Vagina (tissue), 2 donors: ENCODE measurements around the gene FRMD1. TPM values are rescaled to one million over a fixed set of nuclear protein-coding genes. Genes with fewer than 3 reads are reported as not detected.

ENCODE experiments used
- DNase-seq, 2 donors: peaks; one replicate each; pipeline ENCODE4 v3.0.0-alpha.2; 2017; ENCODE audit errors: extremely low spot score in 2 of 2
- H3K27ac ChIP-seq: fragments of 200-600 bp; sonication (generic); one replicate; pipeline ENCODE4 v1.5.1; 2019
- H3K27me3 ChIP-seq: fragments of 200-600 bp; sonication (generic); one replicate; pipeline ENCODE4 v1.5.1; 2019
- H3K36me3 ChIP-seq, 2 donors: fragments of 200-600 bp; sonication (generic); one replicate each; pipeline ENCODE4 v1.5.1; 2017 to 2019
- H3K4me1 ChIP-seq: fragments of 200-600 bp; sonication (generic); one replicate; pipeline ENCODE4 v1.5.1; 2019
- H3K4me3 ChIP-seq, 2 donors: fragments of 200-600 bp; sonication (generic); 1 replicate in 1 of 2; 2 replicates in 1 of 2; pipeline ENCODE4 v1.5.1; 2016 to 2019
- H3K9me3 ChIP-seq: fragments of 200-600 bp; sonication (generic); one replicate; pipeline ENCODE4 v1.5.1; 2019
- CTCF ChIP-seq, 3 experiments: fragments of 450-650 bp in 2 of 3; fragments of 200-600 bp in 1 of 3; sonication (generic) in 1 of 3; IDR thresholded peaks; one replicate each; pipeline ENCODE4 v1.5.1; 2017 to 2019; ENCODE audit warnings: antibody characterized with exemption in 3 of 3, mild to moderate bottlenecking in 2 of 3, moderate library complexity in 2 of 3
- POLR2A ChIP-seq, 2 donors: fragments of 450-650 bp; IDR thresholded peaks; one replicate each; pipeline ENCODE4 v1.6.1; 2017; ENCODE audit warnings: antibody characterized with exemption in 2 of 2, mild to moderate bottlenecking in 2 of 2, moderate library complexity in 2 of 2
- POLR2AphosphoS5 ChIP-seq, 2 donors: sonication (generic); formaldehyde crosslinking; IDR thresholded peaks; one replicate each; pipeline ENCODE4 v1.9.0; 2017; ENCODE audit warnings: antibody characterized with exemption in 2 of 2, mild to moderate bottlenecking in 2 of 2, low read depth in 1 of 2; ENCODE audit not compliant: insufficient read depth in 1 of 2
- intact Hi-C: fragments of 100-400 bp; cut with DNase I; formaldehyde crosslinking; loops from one replicate; pipeline ENCODE4 v1.15.1; 2023
- total RNA-seq: library from RNA; depleted of rRNA; stranded (reverse); fragments of >200 nt; gene quantifications from one replicate; pipeline ENCODE4 v1.2.3, GENCODE V29; 2016

The FRMD1 gene
- total RNA-seq, 1 donor from 2014 or later: not detected

- Histone ChIP-seq H3K9me3 (no peaks in the 10 kb centered on the region), H3K27me3 (no peaks in the 10 kb centered on the region), H3K36me3 (no peaks in the 10 kb centered on the region), H3K4me3 (no peak overlapping the region), H3K4me1 (no peaks in the 10 kb centered on the region), H3K27ac (no peak overlapping the region)
- TF ChIP-seq CTCF (IDR thresholded peaks at IDR 0.05) (no peak), POLR2A (IDR thresholded peaks at IDR 0.05) (no peak), POLR2AphosphoS5 (IDR thresholded peaks at IDR 0.05; ENCODE audit: insufficient read depth in 1 of 2, low read depth in 1 of 2) (no peak)
- intact Hi-C loops: no loop called here
- peak; percentile 37 to 61 for DNase-seq
These were observed 62.1 kb downstream of the FRMD1 start for GRCh38 chr6:168016721-168017525.

GRCh38 chr6:168016176-168016620 lies 62.8 kb downstream of the FRMD1 start:
- no peak overlapping the region for H3K4me3 ChIP-seq
- no peak overlapping the region for H3K27ac ChIP-seq
- H3K9me3 ChIP-seq: no peaks in the 10 kb centered on the region
- H3K36me3 ChIP-seq: no peaks in the 10 kb centered on the region
- intact Hi-C loops: no loop called here
- peak; percentile 43 to 67 for DNase-seq
- H3K4me1 ChIP-seq: no peaks in the 10 kb centered on the region
- TF ChIP-seq CTCF (IDR thresholded peaks at IDR 0.05) (no peak), POLR2AphosphoS5 (IDR thresholded peaks at IDR 0.05; ENCODE audit: insufficient read depth in 1 of 2, low read depth in 1 of 2) (no peak), POLR2A (IDR thresholded peaks at IDR 0.05) (no peak)
- no peaks in the 10 kb centered on the region for H3K27me3 ChIP-seq

- peak; percentile 3 to 7 for DNase-seq
- no peaks in the 10 kb centered on the region for H3K9me3 ChIP-seq
- H3K36me3 ChIP-seq: no peaks in the 10 kb centered on the region
- H3K4me3 ChIP-seq: no peak overlapping the region
- no peak overlapping the region for H3K27ac ChIP-seq
- H3K27me3 ChIP-seq: no peaks in the 10 kb centered on the region
- H3K4me1 ChIP-seq: no peaks in the 10 kb centered on the region
- TF ChIP-seq POLR2A (IDR thresholded peaks at IDR 0.05) (no peak), CTCF (IDR thresholded peaks at IDR 0.05) (no peak), POLR2AphosphoS5 (IDR thresholded peaks at IDR 0.05; ENCODE audit: insufficient read depth in 1 of 2, low read depth in 1 of 2) (no peak)
- intact Hi-C loops: no loop called here
These were observed 63.4 kb downstream of the FRMD1 start for GRCh38 chr6:168015482-168016175.

GRCh38 chr6:168015009-168015408 lies 64.0 kb downstream of the FRMD1 start:
- H3K4me3 ChIP-seq: no peak overlapping the region
- H3K9me3 ChIP-seq: no peaks in the 10 kb centered on the region
- no peaks in the 10 kb centered on the region for H3K36me3 ChIP-seq
- TF ChIP-seq CTCF (IDR thresholded peaks at IDR 0.05) (no peak), POLR2A (IDR thresholded peaks at IDR 0.05) (no peak)
- intact Hi-C loops: no loop called here
- H3K27ac ChIP-seq: no peak overlapping the region
- H3K4me1 ChIP-seq: no peaks in the 10 kb centered on the region
- peak; percentile 12 to 44 for DNase-seq
- H3K27me3 ChIP-seq: no peaks in the 10 kb centered on the region

GRCh38 chr6:168014428-168014827 lies 64.6 kb downstream of the FRMD1 start:
- Histone ChIP-seq H3K4me1 (no peaks in the 10 kb centered on the region), H3K36me3 (no peaks in the 10 kb centered on the region), H3K9me3 (no peaks in the 10 kb centered on the region), H3K27me3 (no peaks in the 10 kb centered on the region), H3K27ac (no peak overlapping the region), H3K4me3 (no peak overlapping the region)
- no peak for TF ChIP-seq POLR2AphosphoS5 (IDR thresholded peaks at IDR 0.05; ENCODE audit: insufficient read depth in 1 of 2, low read depth in 1 of 2)
- no peak for DNase-seq
- intact Hi-C loops: no loop called here
